ENCODE measurements around the gene RGMA. TPM values are rescaled to one million over a fixed set of nuclear protein-coding genes. Genes with fewer than 3 reads are reported as not detected.
"Not testable (repeated sequence)": the region's sequence is repeated elsewhere in the genome, so short reads cannot be mapped to it uniquely, and the experiment has no call there.

RGMA gene
- total and polyA plus RNA-seq, 12 donors: 0.28 to 9.0 (median 3.3) TPM

DNA sequence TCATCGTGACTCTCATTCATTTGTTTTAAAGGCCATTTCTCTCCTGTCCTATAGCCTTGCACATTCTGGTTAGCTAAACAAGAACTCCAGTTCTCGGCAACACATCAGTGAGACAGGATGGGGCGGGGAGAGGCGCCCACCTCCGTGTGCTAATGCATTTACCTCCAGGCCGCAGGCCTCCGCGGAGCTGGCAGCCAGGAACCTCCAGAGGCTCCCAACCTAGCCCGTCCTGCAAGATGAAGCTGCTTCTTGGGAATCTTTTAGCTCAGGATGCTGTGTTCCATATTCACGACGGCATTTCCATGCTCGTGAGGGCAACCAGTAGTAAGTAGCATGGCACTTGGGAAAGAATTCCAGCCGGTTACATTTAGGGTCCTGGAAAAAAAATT lies 47.9 kb downstream of the RGMA start:
- intact Hi-C loops (cut with DNase I): no loop called here
- Histone ChIP-seq H3K4me3 (no peak overlapping the region), H3K27me3 (no peaks in the 10 kb centered on the region), H3K9me3 (replicated peaks in 1 of 3) (no peaks in the 10 kb centered on the region), H3K4me1 (replicated peaks in 1 of 2) (no peaks in the 10 kb centered on the region), H3K27ac (no peak overlapping the region), H3K36me3 (replicated peaks in 1 of 2) (no peaks in the 10 kb centered on the region)
- WGBS, 4 donors: 76 to 86% (median 81%) methylated on average over 13 of the region's 13 CpGs
- no peak for DNase-seq
- no peak for TF ChIP-seq POLR2A (IDR thresholded peaks at IDR 0.05)
- TF ChIP-seq, protein P1, sequence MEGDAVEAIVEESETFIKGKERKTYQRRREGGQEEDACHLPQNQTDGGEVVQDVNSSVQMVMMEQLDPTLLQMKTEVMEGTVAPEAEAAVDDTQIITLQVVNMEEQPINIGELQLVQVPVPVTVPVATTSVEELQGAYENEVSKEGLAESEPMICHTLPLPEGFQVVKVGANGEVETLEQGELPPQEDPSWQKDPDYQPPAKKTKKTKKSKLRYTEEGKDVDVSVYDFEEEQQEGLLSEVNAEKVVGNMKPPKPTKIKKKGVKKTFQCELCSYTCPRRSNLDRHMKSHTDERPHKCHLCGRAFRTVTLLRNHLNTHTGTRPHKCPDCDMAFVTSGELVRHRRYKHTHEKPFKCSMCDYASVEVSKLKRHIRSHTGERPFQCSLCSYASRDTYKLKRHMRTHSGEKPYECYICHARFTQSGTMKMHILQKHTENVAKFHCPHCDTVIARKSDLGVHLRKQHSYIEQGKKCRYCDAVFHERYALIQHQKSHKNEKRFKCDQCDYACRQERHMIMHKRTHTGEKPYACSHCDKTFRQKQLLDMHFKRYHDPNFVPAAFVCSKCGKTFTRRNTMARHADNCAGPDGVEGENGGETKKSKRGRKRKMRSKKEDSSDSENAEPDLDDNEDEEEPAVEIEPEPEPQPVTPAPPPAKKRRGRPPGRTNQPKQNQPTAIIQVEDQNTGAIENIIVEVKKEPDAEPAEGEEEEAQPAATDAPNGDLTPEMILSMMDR (IDR thresholded peaks at IDR 0.05): no peak

DNA sequence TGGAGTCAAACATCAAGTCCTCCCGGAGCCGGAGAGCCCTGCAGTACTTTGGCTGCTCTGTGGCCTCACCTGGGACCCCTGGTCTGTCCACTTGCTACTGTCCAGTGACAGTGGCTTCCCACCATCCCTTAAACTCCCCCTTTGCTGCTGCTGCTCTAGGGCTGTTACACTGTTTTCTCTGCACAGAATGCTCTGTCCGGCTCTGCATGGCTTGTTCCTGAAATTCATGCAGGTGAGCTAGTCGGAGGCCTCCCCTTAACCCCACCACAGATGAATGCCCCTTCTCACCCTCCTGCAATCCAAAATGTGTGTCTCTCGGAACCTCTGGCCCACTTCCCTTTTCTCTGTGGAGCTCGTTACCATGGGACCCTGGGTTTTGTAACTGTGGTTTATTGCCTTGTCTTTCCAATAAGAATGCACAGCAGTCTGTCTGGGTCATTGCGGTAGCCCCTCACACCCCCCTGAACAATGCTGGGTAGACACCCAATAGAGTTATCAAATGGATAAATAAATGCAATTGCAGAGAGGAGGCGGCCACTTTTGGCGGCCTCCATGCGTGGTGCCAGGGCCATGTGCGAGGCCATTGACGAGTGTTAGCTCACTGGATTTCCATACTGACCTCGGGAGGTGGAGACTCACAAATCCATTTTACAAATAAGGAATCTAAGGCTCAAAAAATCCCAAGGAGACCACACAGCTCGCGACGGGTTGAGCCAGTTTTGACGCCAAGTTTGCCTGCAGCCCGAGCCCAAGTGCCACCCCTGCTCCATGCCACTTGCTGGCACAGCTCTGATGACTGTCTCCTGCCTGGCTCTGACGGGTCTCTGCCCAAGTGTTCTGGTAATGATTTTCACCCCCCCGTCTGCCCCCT lies 48.5 kb downstream of the RGMA start:
- Histone ChIP-seq H3K36me3 (replicated peaks in 1 of 2) (no peaks in the 10 kb centered on the region), H3K9me3 (replicated peaks in 1 of 3) (no peaks in the 10 kb centered on the region), H3K27me3 (no peaks in the 10 kb centered on the region), H3K4me3 (no peak overlapping the region), H3K27ac (no peak overlapping the region), H3K4me1 (replicated peaks in 1 of 2) (no peaks in the 10 kb centered on the region)
- TF ChIP-seq POLR2A (IDR thresholded peaks at IDR 0.05): no peak
- TF ChIP-seq, protein P1 (IDR thresholded peaks at IDR 0.05): no peak
- intact Hi-C loops (cut with DNase I): no loop called here
- DNase-seq: no peak
- 70 to 83% (median 81%) methylated on average over 19 to 20 of the region's 20 CpGs for WGBS, 4 donors

DNA sequence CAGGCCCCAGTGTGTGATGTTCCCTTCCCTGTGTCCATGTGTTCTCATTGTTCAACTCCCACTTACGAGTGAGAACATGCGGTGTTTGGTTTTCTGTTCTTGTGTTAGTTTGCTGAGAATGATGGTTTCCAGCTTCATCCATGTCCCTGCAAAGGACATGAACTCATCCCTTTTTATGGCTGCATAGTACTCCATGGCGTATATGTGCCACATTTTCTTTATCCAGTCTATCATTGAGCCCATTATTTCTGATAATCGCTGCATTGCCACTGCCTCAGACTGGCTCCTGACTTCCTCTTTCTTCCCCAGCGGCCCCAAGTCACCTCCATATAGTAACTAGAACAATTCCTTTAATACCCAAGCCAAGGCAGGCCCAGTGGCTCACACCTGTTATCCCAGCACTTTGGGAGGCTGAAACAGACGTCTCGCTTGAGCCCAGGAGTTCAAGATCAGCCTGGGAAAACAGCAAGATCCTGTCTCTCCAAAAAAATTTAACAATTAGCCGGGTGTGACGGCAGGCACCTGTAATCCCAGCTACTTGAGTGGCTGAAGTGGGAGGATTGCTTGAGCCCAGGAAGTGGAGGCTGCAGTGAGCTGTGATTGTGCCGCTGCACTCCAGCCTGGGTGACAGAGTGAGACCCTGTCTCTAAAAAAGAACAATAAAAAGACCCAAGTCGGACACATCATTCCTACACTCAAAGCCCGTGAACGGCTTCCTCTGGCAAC lies 49.3 kb downstream of the RGMA start:
- not testable (repeated sequence) for H3K9me3 ChIP-seq (replicated peaks in 1 of 3); H3K4me1 ChIP-seq (replicated peaks in 1 of 2); H3K27me3 ChIP-seq; H3K4me3 ChIP-seq; H3K36me3 ChIP-seq (replicated peaks in 1 of 2); DNase-seq; H3K27ac ChIP-seq
- intact Hi-C loops (cut with DNase I): loop anchor here (10.0 kb wide), 2 partner anchors 955 to 1085 kb away; no protein-coding TSS in a partner anchor
- 85 to 90% (median 88%) methylated on average over 12 to 13 of the region's 13 CpGs for WGBS, 4 donors

DNA sequence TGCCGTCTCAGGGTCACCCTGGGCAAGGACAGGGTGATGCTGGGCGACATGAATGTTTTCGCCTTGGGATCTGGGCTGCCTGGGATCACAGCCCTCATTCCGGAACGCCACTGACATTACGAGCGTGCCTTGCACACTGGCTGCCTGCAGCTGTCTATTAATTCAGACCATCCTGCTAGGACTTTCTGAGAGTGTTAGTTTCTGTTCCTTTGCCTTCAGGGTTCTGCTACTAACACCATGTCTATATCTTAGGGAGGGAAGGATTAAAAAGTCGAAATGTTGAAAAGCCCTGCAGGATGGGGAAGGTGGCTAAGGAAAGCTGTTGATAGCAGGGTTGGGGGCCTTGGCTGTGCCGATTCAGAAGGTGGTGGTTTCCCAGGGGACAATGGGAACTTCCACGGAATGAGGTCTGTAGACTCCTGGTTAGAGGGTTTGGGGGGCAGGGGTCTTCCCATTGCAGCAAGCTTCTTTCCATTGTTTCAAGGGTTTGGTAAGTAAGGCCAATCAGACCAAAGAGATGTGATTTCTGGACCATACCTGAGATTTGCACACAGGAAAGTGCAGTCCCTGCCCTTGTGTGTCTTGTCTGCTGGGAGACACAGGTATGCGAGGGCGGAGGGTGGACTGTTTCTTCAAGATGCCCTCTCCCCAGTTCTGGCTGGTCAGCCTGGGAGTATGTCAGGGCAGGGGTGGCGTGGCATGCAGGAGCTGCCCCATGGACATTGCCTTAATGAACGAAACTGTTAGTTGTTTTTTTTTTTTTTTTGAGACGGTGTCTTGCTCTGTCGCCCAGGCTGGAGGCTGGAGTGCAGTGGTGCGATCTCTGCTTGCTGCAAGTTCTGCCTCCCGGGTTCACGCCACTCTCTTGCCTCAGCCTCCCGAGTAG lies 50.9 kb downstream of the RGMA start:
- no peak overlapping the region for H3K27ac ChIP-seq
- no peak overlapping the region for H3K4me3 ChIP-seq
- H3K9me3 ChIP-seq (replicated peaks in 1 of 3): no peaks in the 10 kb centered on the region
- H3K4me1 ChIP-seq (replicated peaks in 1 of 2): no peaks in the 10 kb centered on the region
- DNase-seq: no peak
- intact Hi-C loops (cut with DNase I): loop anchor here (10.0 kb wide), 2 partner anchors 957 to 1087 kb away; no protein-coding TSS in a partner anchor
- no peaks in the 10 kb centered on the region for H3K36me3 ChIP-seq (replicated peaks in 1 of 2)
- H3K27me3 ChIP-seq: no peaks in the 10 kb centered on the region
- WGBS, 4 donors: 72 to 85% (median 77%) methylated on average over 16 to 20 of the region's 20 CpGs
- no peak for TF ChIP-seq POLR2A (IDR thresholded peaks at IDR 0.05)
- TF ChIP-seq, protein P1 (IDR thresholded peaks at IDR 0.05): no peak

Data from adrenal gland (tissue), 12 donors.